IPS DF 19.7 (cell line): Measurements from ENCODE around the gene NLRC5.
"Not testable (repeated sequence)": the region's sequence is repeated elsewhere in the genome, so short reads cannot be mapped to it uniquely, and the experiment has no call there.

Experiments
- DNase-seq: peaks from one replicate; pipeline ENCODE4 v3.0.0-alpha.2; 2013; ENCODE audit warnings: low read depth, low spot score

The NLRC5 gene

DNA sequence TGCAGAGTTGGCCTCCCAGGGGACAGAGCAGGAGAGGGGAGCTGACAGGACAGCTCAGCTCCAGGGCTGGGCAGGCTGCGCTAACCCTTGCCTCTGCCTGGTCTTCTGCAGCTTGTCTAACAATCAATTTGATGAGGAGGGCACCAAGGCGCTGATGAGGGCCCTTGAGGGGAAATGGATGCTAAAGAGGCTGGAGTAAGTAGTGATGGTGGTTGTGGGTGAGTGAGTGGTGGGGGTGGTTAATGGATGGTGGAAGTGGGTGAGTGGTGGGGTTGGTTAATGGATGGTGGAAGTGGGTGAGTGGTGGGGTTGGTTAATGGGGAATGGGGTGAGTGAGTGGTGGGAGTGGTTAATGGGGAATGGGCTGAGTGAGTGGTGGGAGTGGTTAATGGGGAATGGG lies 81.1 kb downstream of the NLRC5 start:
- DNase-seq: no peak

DNA sequence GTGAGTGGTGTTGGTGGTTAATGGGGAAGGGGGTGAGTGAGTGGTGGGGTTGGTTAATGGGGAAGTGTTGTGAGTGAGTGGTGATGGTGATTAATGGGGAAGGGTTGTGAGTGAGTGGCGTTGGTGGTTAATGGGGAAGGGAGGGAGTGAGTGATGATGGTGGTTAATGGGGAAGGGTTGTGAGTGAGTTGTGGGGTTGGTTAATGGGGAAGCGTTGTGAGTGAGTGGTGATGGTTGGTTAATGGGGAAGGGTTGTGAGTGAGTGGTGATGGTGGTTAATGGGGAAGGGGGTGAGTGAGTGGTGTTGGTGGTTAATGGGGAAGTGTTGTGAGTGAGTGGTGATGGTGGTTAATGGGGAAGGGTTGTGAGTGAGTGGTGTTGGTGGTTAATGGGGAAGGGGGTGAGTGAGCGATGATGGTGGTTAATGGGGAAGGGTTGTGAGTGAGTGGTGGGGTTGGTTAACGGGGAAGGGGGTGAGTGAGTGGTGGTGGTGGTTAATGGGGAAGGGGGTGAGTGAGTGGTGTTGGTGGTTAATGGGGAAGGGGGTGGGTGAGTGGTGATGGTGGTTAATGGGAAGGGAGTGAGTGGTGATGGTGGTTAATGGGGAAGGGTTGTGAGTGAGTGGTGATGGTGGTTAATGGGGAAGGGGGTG lies 81.8 kb downstream of the NLRC5 start:
- DNase-seq: not testable (repeated sequence)

DNA sequence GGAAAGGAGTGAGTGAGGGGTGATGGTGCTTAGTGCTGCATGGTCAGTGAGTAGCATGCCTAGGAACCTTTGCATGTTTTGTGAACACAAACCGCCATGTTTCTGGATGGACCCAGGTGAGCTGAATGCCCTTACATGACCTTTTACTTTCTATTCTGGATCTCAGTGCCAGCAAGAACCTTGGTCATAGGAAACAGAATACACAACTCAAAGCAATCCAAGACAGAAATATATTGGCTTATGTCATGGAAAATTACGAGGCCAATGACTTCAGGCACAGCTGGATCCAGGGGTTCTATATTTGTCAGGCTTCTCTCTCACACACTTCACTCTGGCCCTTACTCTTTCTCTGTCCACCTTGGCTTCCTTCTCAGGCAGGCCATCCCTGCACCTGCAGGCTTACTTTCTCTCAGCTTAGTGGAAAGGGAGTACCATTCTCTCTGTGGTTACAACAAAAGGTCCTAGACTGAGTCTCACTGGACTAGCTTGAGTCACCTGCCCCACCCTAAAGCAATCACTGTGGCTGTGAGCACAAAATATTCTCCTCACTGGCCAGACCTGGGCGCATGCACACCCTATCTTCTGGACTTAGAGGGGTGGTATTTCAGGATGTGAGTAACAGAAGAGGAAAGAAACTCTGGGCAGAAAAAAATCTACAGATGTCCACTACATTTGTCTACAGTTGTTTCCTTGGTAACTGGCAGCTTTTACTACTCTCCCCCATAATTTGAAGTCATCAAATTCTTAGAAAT lies 82.7 kb downstream of the NLRC5 start:
- DNase-seq: no peak

DNA sequence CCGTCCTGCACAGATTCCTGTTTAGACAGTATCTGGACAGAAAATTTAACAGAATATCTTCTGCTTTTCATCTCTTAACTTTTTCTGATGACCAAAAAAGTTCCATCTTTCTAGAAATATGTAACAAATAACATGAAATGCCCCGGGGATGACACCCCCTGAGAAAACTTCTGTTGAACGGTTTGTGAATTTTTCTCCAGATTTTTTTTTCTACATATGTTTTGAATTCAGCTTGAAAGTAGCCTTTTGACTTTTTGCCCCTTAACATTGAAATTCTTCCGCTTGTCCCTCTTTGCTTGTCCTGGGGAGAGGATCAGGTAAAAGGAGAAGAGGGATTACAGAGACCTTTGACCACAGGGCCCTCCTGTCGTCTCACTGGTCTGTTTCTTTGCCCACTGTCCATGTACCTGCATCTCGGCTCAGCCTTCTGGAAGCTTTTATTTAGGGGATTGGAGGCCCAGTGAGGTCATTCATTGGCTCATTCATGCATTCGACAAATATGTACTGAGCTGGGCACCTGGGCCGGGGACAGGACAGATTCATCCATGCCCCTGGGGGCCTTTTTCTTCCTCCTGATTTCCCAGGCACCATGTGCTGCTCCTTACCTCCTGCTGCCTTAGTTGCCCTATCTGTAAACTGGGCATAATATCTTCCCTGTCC lies 83.4 kb downstream of the NLRC5 start:
- no peak for DNase-seq

DNA sequence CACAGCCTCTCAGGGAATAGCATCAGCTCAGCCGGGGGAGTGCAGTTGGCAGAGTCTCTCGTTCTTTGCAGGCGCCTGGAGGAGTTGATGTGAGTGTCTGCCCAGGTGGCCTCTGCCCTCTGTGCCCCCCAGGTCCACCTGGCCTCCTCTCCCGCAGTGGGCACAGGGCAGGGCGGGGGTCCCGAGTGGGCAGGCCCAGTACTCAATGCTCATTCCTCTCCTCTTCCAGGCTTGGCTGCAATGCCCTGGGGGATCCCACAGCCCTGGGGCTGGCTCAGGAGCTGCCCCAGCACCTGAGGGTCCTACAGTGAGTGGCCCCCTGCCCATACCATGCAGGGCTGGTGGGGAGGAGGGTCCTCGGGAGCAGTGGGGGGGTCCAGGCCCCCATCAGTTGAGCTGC lies 88.4 kb downstream of the NLRC5 start:
- no peak for DNase-seq

DNA sequence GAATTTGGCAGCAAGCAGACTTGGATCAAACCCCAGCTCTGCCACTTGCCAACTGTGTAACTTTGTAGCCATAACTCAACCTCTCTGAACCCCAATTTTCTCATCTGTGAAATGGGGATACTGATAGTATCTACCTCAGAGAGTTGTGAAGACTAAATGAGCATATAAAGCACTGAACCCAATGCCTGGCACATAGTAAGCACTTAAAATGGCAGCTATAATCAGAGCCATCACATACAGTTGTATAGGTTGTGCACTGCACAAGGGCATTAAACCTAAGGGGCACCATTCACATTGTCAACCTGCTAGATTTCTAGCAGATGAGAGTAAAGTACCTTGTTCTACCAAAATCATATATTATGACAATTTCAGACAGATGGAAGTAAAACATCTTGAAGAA lies 92.4 kb downstream of the NLRC5 start:
- DNase-seq: no peak

DNA sequence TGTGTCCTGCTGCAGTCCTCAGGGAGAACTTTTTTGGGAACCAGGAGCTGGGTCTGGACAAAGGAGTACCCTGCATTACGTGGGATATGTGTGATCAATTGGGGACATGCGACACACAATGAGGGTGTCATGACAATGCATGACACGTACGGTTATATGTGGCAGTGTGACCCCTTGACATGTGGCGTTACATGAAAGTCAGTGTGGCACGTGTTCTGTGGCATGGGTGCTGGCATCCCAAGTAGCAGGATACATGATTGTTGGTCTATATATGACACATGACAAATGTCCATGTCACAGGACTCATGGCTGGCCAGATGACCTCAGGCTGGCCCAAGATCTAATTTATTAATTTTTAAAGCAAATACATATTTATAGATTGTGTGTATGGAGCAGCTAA lies 93.3 kb downstream of the NLRC5 start:
- no peak for DNase-seq

DNA sequence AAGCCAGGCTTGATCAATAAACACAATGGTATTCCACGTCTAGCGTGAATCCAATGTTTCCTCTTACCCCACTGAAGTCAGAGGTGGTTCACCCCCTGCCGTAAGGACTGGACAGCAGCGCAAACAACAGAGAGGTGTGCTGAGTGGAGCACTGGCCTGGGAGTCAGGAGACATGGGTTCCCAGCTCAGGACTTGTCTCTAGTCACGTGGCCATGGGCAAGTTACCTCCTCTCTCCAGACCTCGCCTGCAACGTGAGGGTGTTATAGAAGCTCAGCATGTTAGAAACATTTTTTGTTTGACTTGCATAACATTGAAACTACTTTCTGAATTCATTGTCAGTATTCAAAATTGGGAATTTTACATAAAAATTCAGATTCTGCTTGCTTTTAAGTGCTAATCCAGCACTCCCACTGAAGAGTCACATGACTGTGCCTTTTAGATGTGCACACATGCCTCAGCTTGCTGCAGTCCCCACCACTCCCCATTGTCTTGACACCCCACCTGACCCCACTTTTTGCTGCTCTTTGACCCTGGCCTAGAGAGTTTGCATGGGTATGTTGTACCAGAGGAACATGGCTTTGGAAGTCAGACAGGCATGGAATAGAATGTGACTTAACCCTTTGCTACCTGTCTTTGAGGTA lies 94.2 kb downstream of the NLRC5 start:
- no peak for DNase-seq

DNA sequence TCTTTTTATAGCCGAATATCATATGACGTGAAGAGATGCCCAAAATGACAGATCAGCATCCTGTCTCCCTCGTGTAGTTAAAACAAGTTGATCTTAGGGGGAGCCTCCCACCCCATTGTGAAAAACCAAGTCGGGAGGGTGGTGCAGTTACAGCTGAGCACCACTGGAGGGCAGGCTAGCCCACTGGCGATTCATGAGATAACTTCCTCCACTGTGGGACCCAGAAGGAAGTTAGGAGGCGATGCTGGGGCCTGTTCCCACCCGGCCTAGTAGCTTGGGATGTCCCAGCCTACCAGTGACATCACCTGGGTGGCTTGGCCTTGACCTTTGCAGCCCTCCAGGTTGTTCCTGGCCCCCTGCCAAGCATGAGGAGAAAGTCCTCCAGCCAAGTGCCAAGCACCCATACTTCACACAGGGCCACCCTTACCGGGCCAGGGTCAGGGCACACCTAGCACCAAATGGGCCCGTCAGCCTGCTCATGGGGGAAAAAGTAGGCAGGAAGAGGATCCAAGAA lies 95.0 kb downstream of the NLRC5 start:
- DNase-seq: peak; percentile 59

DNA sequence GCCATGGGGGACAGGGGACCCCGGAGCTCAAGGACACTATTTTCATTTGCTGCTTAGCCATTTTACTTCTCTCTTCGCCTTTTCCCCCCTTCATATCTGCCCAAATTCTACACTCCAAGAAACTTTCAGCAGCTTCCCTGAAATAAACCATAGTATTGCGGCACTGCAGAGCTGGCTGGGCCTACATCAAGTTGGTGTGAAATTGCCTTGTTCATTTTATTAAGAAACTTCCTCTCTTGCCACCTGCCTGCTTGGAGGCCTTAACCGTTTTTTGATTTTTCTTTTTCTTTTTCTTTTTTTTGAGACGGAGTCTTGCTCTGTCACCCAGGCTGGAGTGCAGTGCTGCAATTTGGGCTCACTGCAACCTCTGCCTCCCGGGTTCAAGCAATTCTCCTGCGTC lies 95.6 kb downstream of the NLRC5 start:
- no peak for DNase-seq

DNA sequence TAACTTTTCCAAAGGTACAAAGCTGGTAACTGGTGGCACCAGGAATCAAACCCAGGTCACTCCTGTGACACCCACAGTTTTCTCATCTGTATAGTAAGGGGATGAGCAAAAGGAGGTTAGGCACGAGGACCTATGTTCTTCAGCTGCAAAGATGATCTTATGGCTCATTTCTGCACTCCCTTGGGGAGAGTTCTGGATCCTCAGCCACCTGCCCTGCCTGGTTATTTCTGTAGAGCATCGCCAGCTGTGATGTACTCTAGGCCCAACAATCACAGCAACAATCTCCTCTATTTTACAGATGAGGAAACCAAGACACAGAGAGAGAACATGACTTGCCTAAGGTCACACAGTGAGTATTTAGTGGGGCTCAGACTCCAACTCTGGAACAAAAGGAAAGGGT lies 97.6 kb downstream of the NLRC5 start:
- no peak for DNase-seq

DNA sequence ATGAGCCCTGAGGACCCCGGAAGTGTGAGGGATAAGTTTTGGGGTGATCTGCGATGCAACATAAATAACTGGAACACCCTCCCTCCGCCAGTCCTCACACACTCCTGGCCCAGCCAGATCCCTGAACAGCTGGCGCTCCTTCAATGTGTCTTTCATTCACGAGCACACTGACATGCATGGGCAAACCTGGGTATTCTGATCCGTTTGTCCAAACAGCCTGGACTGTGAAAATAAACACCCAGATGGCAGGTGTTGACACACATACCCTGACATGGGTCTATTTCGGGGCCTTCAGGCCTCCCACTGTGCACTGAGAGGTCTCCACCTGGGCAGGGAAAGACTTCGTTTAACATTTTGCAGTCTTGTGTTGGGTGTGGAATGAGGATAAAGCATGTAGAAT lies 100.0 kb downstream of the NLRC5 start:
- DNase-seq: no peak

DNA sequence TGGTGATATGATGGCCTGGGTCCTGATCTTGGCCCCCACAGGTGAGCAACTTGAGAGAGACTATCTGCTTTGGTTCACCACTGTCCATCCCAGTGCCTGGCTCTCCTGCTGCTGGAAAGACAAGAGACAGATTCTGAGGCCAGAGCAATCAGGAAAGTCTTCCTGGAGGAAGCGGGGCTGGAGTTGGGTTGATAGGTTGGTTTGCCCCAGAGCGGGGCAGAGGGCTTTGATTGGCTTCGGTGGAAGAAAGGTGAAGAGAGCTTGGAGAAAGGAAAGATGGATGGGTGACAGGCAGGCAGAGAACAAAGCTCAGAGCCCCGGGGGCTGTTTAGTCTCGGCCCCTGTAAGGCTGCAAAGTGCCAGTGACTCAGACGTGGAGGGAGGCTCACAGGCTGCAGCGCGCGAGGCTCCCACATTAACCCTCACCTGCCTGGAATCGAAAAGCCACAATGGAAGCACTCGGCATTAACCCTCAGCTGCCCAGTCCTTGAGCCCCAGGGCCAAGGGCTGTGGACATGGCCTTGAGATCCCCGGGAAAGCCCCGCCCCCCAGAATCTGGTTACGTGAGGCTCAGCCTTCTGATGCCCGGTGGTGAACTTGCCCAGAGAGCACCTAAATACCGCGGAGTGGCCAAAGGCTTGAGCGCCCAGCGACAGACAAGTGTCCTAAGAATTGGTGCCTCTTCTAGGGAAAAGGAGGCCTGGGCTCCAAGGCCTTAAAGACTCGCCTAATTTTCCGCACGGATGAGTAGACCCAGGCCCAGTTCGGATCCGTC lies 102.0 kb downstream of the NLRC5 start:
- DNase-seq: no peak

DNA sequence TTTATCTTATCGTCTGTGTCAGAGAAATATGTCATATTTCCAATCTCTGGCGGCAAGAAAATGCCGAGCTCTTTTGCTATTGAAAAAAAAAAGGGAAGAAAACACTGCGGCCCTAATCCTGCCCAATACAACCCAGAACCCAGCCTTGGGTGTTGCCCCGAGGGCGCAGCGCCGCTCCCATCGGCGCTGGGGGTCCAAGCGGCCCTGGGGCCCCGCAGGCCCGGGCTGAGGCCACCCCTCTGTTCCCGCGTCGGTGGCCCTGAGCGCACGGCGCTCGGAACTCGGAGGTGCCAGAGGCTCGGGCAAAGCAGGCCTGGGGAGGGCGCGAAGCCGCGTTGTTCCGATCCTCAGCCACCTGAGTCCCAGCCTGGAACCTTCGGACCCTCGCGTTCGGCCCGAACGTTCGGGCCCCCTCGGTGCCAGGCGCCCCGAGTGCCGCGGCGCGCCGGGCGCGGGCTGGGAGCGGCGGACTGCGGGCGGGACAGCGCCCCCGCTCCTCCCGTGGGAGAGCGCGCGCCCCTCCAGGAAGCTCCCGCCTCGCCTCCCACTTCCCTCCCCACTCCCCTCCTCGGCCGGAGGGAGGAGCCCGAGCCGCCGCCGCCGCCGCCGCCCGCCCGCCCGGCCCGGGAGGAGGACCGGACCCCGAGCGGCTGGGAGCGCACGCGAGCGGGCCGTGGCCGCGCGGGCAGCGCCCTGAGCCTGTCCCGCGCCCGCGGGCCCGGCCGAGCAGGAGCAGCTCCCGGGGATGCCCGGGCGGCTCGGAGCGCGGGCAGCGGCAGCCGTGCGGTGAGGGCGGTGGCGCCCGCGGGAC lies 102.8 kb downstream of the NLRC5 start, which contains the start of gene CPNE2:
Gene CPNE2, plus strand, starts transcription at position 609 of the 811 bp plus-strand sequence. CDS start 18,160 bp downstream, outside the sequence.
- no peak for DNase-seq

DNA sequence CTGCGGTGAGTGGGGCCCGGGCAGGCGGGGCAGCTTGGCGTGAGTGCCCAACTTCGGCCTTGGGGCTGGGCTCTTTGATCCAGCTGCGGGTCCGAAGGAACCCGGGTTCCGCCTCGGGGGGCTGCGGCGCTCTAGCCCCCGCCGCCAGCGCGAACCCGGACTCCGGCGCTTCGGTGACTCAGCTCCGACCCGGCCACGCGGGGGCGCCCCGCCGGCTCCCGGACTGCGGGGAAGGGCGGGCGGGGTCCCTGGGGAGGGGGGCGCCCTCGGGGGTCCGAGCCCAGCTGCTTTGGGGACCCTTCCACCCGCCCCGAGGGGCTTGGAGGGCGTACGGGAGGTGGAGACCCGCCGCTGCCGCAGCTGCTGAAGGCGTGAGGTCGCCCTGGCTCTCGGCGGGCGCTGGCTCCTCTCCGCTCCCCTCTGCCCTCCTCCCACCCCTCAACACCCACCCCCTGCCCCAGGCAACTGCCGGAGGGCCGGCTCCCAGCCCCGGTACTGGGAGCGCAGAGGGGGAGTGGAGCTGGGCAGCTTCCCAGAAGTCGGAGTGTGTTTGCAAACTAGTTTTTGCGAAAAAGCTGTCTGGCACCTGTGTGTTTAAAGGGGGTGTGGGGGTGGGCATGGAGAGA lies 103.5 kb downstream of the NLRC5 start:
- DNase-seq: no peak

DNA sequence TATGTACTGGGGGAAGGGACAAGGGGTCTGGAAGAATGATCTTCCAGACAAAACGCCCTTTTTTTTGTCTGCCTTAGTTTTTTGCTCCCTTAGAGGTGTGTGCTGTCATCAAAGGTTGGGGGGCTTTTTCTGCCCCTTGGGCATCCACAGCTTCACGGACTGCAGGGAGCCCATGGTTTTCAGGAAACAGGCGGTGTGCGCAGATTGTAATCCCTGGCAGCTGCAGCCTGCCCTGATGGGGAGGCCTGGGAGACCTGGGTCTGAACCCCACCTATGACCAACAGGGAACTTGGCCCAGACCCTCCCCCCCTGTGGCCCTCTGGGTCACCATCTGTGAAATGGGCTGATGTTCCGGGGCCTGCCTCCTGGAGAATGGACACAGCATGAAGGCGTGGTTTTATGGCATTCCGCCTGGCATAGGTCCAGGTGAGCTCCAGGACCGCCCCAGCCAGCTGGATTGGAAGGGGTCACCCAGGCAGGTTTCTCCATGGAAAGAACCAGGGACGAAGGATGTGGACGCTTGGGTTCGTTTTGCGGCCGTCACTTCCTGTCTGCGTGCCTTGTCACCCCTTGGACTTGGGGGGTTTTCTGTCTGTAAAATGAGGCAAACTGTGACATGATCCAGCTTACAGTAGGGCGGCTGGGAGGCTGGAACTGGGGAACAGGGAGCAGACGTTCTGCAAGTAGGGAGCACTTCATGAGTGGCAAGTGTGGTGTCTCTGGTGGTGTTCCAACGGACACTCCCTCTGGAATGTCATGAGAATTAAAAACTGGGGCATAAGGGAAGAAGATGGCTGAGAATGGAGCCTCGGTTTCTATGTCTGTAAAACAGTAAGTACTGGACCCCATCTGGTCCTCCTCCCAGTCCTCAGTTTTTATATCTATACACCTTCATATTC lies 104.6 kb downstream of the NLRC5 start:
- DNase-seq: no peak

DNA sequence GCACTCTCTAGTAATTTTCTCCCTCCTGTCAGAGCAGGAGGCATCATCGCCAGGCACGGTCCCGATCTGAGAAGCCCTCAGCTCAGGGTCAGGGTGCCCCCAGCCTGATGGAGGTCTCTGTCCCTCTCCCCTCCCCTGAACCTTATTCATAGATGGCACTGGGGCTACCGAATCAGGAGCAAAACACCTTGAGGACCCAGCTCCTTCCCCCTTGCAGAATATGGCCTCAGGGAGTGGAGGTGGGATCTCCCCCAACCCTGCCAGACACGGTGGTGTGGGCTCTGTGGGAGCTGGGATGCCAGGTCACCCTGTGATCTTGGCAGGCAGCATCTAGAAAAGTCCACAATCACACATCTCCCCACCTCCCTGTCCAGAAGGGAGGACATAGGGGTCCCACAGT lies 105.6 kb downstream of the NLRC5 start:
- no peak for DNase-seq

DNA sequence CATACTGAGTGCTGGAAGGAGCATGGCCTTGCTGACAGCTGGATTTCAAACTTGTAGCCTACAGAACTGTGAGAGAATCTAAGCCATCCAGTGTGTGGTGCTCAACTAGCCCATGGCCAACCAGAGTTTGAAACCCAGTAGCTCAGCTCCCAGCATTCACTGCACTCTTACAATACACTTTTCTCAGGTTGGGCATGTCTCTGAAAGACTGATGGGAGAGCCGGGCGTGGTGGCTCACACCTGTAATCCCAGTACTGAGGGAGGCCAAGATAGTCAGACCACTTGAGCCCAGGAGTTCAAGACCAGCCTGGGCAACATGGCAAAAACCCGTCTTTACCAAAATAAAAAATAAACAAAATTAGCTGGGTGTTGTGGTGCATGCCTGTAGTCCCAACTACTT lies 106.8 kb downstream of the NLRC5 start:
- DNase-seq: no peak

DNA sequence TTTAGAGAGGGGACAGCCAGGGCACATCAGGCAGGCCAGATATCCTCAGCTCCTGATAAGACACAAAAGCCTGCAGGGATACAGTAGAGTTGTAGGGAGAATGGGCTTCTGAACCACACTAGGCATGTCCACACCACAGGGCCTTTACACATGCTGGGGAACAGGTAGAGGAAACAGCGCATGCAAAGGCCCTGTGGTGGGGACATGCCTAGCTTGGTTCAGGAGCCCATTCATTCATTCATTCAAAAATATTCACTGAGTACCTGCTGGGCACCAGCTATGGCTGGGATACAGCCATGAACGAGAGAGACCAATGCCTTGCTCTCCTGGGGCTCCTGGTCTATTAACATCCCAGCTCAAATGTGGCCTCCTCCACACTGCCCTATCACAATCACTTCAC lies 107.4 kb downstream of the NLRC5 start:
- DNase-seq: no peak
